ENCODE measurements around the gene UNC13D. TPM values are rescaled to one million over a fixed set of nuclear protein-coding genes. Genes with fewer than 3 reads are reported as not detected.

The UNC13D gene
- total RNA-seq, 1 donor from 2014 or later = 2.7 TPM

GRCh38 chr17:75831032-75831571, 13.1 kb downstream of the UNC13D start:
- H3K27me3 ChIP-seq (ENCODE audit: insufficient read depth, low read length) = no peaks in the 10 kb centered on the region
- no peaks in the 10 kb centered on the region for H3K36me3 ChIP-seq (ENCODE audit: insufficient read depth, low read length)
- Mint-ChIP-seq H3K4me1 (ENCODE audit: low read depth, unreplicated experiment) (peaks cover 10% of the 10 kb centered on the region), H3K4me3 (ENCODE audit: unreplicated experiment) (no peak overlapping the region), H3K27ac (ENCODE audit: unreplicated experiment) (no peak overlapping the region), H3K36me3 (ENCODE audit: low read depth, unreplicated experiment) (no peaks in the 10 kb centered on the region), H3K27me3 (ENCODE audit: low read depth, unreplicated experiment) (peaks cover 6% of the 10 kb centered on the region), H3K9me3 (ENCODE audit: unreplicated experiment) (no peaks in the 10 kb centered on the region)
- TF ChIP-seq EZH2 (IDR thresholded peaks at IDR 0.05; ENCODE audit: insufficient read depth, low read length) = no peak
- no peak for TF ChIP-seq CTCF (IDR thresholded peaks at IDR 0.05; ENCODE audit: insufficient read depth, low read depth, low read length)
- no peak for FAIRE-seq
- H3K4me2 ChIP-seq (ENCODE audit: low read length) = no peak overlapping the region
- no peak overlapping the region for H3K4me3 ChIP-seq (ENCODE audit: insufficient read depth, low read depth, low read length)
- no peak overlapping the region for H3K27ac ChIP-seq (ENCODE audit: low read depth, low read length)
- H3K4me1 ChIP-seq (ENCODE audit: insufficient read depth, low read length) = peaks cover 18% of the 10 kb centered on the region
- no peak overlapping the region for H3K9ac ChIP-seq (ENCODE audit: low read length)
- H4K20me1 ChIP-seq (ENCODE audit: insufficient read depth, low read length) = no peaks in the 10 kb centered on the region
- H3K79me2 ChIP-seq (ENCODE audit: insufficient read depth, low read length) = no peaks in the 10 kb centered on the region
- H2AFZ ChIP-seq (ENCODE audit: low read depth, low read length) = no peak overlapping the region
- no peaks in the 10 kb centered on the region for H3K9me3 ChIP-seq (ENCODE audit: insufficient read depth, low read depth, low read length)
- DNase-seq (ENCODE audit: low read depth) = no peak

GRCh38 chr17:75830164-75831031, 13.8 kb downstream of the UNC13D start:
- no peak for FAIRE-seq
- Histone ChIP-seq H3K4me3 (ENCODE audit: insufficient read depth, low read depth, low read length) (no peak overlapping the region), H3K4me2 (ENCODE audit: low read length) (no peak overlapping the region), H2AFZ (ENCODE audit: low read depth, low read length) (no peak overlapping the region), H4K20me1 (ENCODE audit: insufficient read depth, low read length) (no peaks in the 10 kb centered on the region), H3K79me2 (ENCODE audit: insufficient read depth, low read length) (no peaks in the 10 kb centered on the region), H3K27ac (ENCODE audit: low read depth, low read length) (no peak overlapping the region), H3K36me3 (ENCODE audit: insufficient read depth, low read length) (no peaks in the 10 kb centered on the region), H3K4me1 (ENCODE audit: insufficient read depth, low read length) (peaks cover 18% of the 10 kb centered on the region), H3K9me3 (ENCODE audit: insufficient read depth, low read depth, low read length) (no peaks in the 10 kb centered on the region), H3K27me3 (ENCODE audit: insufficient read depth, low read length) (no peaks in the 10 kb centered on the region), H3K9ac (ENCODE audit: low read length) (no peak overlapping the region)
- H3K36me3 Mint-ChIP-seq (ENCODE audit: low read depth, unreplicated experiment) = peaks cover 2% of the 10 kb centered on the region
- H3K4me1 Mint-ChIP-seq (ENCODE audit: low read depth, unreplicated experiment) = peaks cover 10% of the 10 kb centered on the region
- DNase-seq (ENCODE audit: low read depth) = no peak
- peaks cover 4% of the 10 kb centered on the region for H3K27me3 Mint-ChIP-seq (ENCODE audit: low read depth, unreplicated experiment)
- H3K9me3 Mint-ChIP-seq (ENCODE audit: unreplicated experiment) = no peaks in the 10 kb centered on the region
- no peak overlapping the region for H3K27ac Mint-ChIP-seq (ENCODE audit: unreplicated experiment)
- TF ChIP-seq CTCF (IDR thresholded peaks at IDR 0.05; ENCODE audit: insufficient read depth, low read depth, low read length) (peak; percentile 35), EZH2 (IDR thresholded peaks at IDR 0.05; ENCODE audit: insufficient read depth, low read length) (no peak)
- H3K4me3 Mint-ChIP-seq (ENCODE audit: unreplicated experiment) = no peak overlapping the region

- no peak overlapping the region for H2AFZ ChIP-seq (ENCODE audit: low read depth, low read length)
- Mint-ChIP-seq H3K36me3 (ENCODE audit: low read depth, unreplicated experiment) (peaks cover 3% of the 10 kb centered on the region), H3K4me1 (ENCODE audit: low read depth, unreplicated experiment) (peaks cover 10% of the 10 kb centered on the region), H3K9me3 (ENCODE audit: unreplicated experiment) (no peaks in the 10 kb centered on the region), H3K27me3 (ENCODE audit: low read depth, unreplicated experiment) (peaks cover 2% of the 10 kb centered on the region), H3K27ac (ENCODE audit: unreplicated experiment) (no peak overlapping the region), H3K4me3 (ENCODE audit: unreplicated experiment) (no peak overlapping the region)
- no peak for DNase-seq (ENCODE audit: low read depth)
- H3K36me3 ChIP-seq (ENCODE audit: insufficient read depth, low read length) = no peaks in the 10 kb centered on the region
- no peaks in the 10 kb centered on the region for H3K9me3 ChIP-seq (ENCODE audit: insufficient read depth, low read depth, low read length)
- no peaks in the 10 kb centered on the region for H4K20me1 ChIP-seq (ENCODE audit: insufficient read depth, low read length)
- FAIRE-seq = no peak
- H3K4me2 ChIP-seq (ENCODE audit: low read length) = no peak overlapping the region
- no peak overlapping the region for H3K4me3 ChIP-seq (ENCODE audit: insufficient read depth, low read depth, low read length)
- no peak overlapping the region for H3K27ac ChIP-seq (ENCODE audit: low read depth, low read length)
- no peak overlapping the region for H3K9ac ChIP-seq (ENCODE audit: low read length)
- peaks cover 18% of the 10 kb centered on the region for H3K4me1 ChIP-seq (ENCODE audit: insufficient read depth, low read length)
- no peaks in the 10 kb centered on the region for H3K79me2 ChIP-seq (ENCODE audit: insufficient read depth, low read length)
- no peaks in the 10 kb centered on the region for H3K27me3 ChIP-seq (ENCODE audit: insufficient read depth, low read length)
- TF ChIP-seq EZH2 (IDR thresholded peaks at IDR 0.05; ENCODE audit: insufficient read depth, low read length) = no peak
- TF ChIP-seq CTCF (IDR thresholded peaks at IDR 0.05; ENCODE audit: insufficient read depth, low read depth, low read length) = no peak
These were observed 14.5 kb downstream of the UNC13D start for GRCh38 chr17:75829747-75830146.
